SK-N-SH treated with all-trans-retinoic acid at 6 μM for 48 hours (cell line): ENCODE results near the gene DIP2B.

ENCODE experiments used
- ATAC-seq: fragments of 200-7000 bp; cut with Tn5 transposase; 3 replicates; pipeline ENCODE4 v1.9.1; 2020; ENCODE audit warnings: mild to moderate bottlenecking, moderate library complexity
- ARNTL ChIP-seq: fragments of 450-650 bp; formaldehyde crosslinking; IDR thresholded peaks from 2 replicates; pipeline ENCODE4 v1.5.0; 2020; ENCODE audit warnings: low read depth, mild to moderate bottlenecking, moderate library complexity, borderline replicate concordance
- BACH2 ChIP-seq: fragments of 250-450 bp; sonication (Bioruptor Pico); IDR thresholded peaks from 2 replicates; pipeline ENCODE4 v1.9.0; 2021; ENCODE audit warnings: mild to moderate bottlenecking, borderline replicate concordance
- CSDC2 ChIP-seq: fragments of 250-450 bp; sonication (Bioruptor Pico); IDR thresholded peaks from 2 replicates; pipeline ENCODE4 v1.5.0; 2020; ENCODE audit warnings: mild to moderate bottlenecking, moderate library complexity
- ESRRG ChIP-seq: fragments of 250-450 bp; sonication (Bioruptor Pico); IDR thresholded peaks from 2 replicates; pipeline ENCODE4 v1.6.1; 2021; ENCODE audit warnings: mild to moderate bottlenecking
- GLIS3 ChIP-seq: fragments of 250-450 bp; sonication (Bioruptor Pico); IDR thresholded peaks from 2 replicates; pipeline ENCODE4 v1.5.0; 2020; ENCODE audit warnings: mild to moderate bottlenecking, moderate library complexity
- ISL1 ChIP-seq: fragments of 250-450 bp; sonication (Bioruptor Pico); IDR thresholded peaks from 2 replicates; pipeline ENCODE4 v2.1.2; 2022; ENCODE audit warnings: mild to moderate bottlenecking, moderate library complexity
- OSR1 ChIP-seq: fragments of 250-450 bp; sonication (Bioruptor Pico); IDR thresholded peaks from 2 replicates; pipeline ENCODE4 v1.8.0; 2022; ENCODE audit warnings: moderate library complexity, mild to moderate bottlenecking, inconsistent platforms
- RARB ChIP-seq: fragments of 250-450 bp; sonication (Bioruptor Pico); IDR thresholded peaks from 2 replicates; pipeline ENCODE4 v1.8.0; 2021; ENCODE audit warnings: mild to moderate bottlenecking, moderate library complexity
- SNAI2 ChIP-seq: fragments of 250-450 bp; sonication (Bioruptor Pico); IDR thresholded peaks from 2 replicates; pipeline ENCODE4 v1.5.0; 2020; ENCODE audit warnings: mild to moderate bottlenecking, moderate library complexity
- TCF4 ChIP-seq: fragments of 250-450 bp; sonication (Bioruptor Pico); IDR thresholded peaks from 2 replicates; pipeline ENCODE4 v1.8.0; 2021; ENCODE audit warnings: mild to moderate bottlenecking, moderate library complexity, borderline replicate concordance
- TOX ChIP-seq: fragments of 250-450 bp; sonication (Bioruptor Pico); IDR thresholded peaks from 2 replicates; pipeline ENCODE4 v1.8.0; 2021; ENCODE audit warnings: mild to moderate bottlenecking, moderate library complexity, borderline replicate concordance
- ZC3H10 ChIP-seq: fragments of 250-450 bp; sonication (Bioruptor Pico); IDR thresholded peaks from 2 replicates; pipeline ENCODE4 v1.5.1; 2021; ENCODE audit warnings: mild to moderate bottlenecking, moderate library complexity
- ZFP3 ChIP-seq: fragments of 250-450 bp; sonication (Bioruptor Pico); IDR thresholded peaks from 2 replicates; pipeline ENCODE4 v1.5.0; 2020; ENCODE audit warnings: mild to moderate bottlenecking, moderate library complexity
- ZFP30 ChIP-seq: fragments of 450-650 bp; formaldehyde crosslinking; IDR thresholded peaks from 2 replicates; pipeline ENCODE4 v1.5.0; 2022; ENCODE audit warnings: mild to moderate bottlenecking, moderate library complexity
- ZNF565 ChIP-seq: fragments of 450-650 bp; formaldehyde crosslinking; conservative IDR thresholded peaks from 2 replicates; pipeline ENCODE4 v1.5.0; 2020; ENCODE audit warnings: low read depth, mild to moderate bottlenecking, moderate library complexity
- ZNF70 ChIP-seq: fragments of 450-650 bp; formaldehyde crosslinking; IDR thresholded peaks from 2 replicates; pipeline ENCODE4 v1.5.0; 2020; ENCODE audit warnings: mild to moderate bottlenecking, moderate library complexity
- ZNF8 ChIP-seq: fragments of 450-650 bp; formaldehyde crosslinking; IDR thresholded peaks from 2 replicates; pipeline ENCODE4 v1.5.0; 2020; ENCODE audit warnings: mild to moderate bottlenecking, moderate library complexity
- TF ChIP-seq, protein P1 (sequence below): fragments of 250-450 bp; sonication (Bioruptor Pico); IDR thresholded peaks from 2 replicates; pipeline ENCODE4 v1.8.0; 2021; ENCODE audit warnings: low read depth, mild to moderate bottlenecking, moderate library complexity, borderline replicate concordance
- TF ChIP-seq, protein P2 (sequence below): fragments of 250-450 bp; sonication (Bioruptor Pico); IDR thresholded peaks from 2 replicates; pipeline ENCODE4 v1.8.0; 2020; ENCODE audit warnings: mild to moderate bottlenecking, moderate library complexity, borderline replicate concordance
- TF ChIP-seq, protein P3 (sequence below): fragments of 250-450 bp; sonication (Bioruptor Pico); IDR thresholded peaks from 2 replicates; pipeline ENCODE4 v1.5.1; 2021; ENCODE audit warnings: mild to moderate bottlenecking, moderate library complexity
- TF ChIP-seq, protein P4 (sequence below): fragments of 250-450 bp; sonication (Bioruptor Pico); IDR thresholded peaks from 2 replicates; pipeline ENCODE4 v1.5.0; 2020; ENCODE audit warnings: mild to moderate bottlenecking, moderate library complexity

The DIP2B gene

DNA sequence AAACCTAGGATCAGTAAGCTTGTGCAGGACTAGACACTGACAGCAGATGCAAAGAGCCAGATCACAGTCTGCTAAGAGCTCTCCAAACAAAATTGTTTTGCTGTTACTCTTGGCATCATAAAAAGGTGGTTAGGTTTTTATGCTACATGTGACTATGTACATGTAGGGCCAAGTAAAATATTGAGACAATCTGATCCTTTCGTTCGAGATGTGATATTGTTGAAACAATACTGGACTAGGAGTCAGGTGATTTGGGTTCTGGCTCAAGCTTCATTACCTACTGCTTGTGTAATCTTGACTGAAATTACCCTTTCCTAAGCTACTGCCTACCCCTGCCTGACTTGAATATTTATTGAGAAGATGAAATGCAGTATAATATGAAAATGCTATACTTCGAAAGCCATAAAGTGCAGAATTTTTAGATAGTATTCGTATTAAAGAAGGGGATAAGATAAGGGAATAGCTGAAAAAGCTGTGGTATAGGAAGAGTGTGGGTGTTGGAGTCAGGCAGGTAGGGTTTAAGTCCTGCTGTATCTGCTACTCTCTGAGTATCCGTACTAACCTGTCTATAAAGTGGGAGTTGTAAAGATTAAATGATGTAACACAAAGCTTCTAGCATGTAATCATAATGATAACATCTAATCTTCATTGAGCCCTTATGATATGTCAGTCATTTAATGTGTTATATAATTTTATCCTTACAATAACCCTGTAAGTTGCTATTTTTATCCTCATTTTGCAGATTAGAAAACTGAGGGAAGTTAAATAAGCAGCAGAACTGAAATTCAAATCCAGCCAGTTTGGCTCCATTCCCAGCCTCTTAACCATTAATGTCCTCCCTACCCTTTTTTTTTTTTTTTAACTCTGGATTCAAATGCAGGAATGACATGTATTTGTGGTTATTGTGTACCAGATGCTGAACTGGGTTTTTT lies 220.5 kb downstream of the DIP2B start (continued):
- TF ChIP-seq, protein P1, sequence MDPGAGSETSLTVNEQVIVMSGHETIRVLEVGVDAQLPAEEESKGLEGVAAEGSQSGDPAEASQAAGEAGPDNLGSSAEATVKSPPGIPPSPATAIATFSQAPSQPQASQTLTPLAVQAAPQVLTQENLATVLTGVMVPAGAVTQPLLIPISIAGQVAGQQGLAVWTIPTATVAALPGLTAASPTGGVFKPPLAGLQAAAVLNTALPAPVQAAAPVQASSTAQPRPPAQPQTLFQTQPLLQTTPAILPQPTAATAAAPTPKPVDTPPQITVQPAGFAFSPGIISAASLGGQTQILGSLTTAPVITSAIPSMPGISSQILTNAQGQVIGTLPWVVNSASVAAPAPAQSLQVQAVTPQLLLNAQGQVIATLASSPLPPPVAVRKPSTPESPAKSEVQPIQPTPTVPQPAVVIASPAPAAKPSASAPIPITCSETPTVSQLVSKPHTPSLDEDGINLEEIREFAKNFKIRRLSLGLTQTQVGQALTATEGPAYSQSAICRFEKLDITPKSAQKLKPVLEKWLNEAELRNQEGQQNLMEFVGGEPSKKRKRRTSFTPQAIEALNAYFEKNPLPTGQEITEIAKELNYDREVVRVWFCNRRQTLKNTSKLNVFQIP (CRISPR knock-in tag): no peak
- TF ChIP-seq SNAI2 (CRISPR knock-in tag) (no peak), ZFP30 (no peak), ZC3H10 (CRISPR knock-in tag) (no peak), CSDC2 (CRISPR knock-in tag) (no peak), TOX (CRISPR knock-in tag) (no peak), ESRRG (CRISPR knock-in tag) (no peak)
- TF ChIP-seq, protein P2, sequence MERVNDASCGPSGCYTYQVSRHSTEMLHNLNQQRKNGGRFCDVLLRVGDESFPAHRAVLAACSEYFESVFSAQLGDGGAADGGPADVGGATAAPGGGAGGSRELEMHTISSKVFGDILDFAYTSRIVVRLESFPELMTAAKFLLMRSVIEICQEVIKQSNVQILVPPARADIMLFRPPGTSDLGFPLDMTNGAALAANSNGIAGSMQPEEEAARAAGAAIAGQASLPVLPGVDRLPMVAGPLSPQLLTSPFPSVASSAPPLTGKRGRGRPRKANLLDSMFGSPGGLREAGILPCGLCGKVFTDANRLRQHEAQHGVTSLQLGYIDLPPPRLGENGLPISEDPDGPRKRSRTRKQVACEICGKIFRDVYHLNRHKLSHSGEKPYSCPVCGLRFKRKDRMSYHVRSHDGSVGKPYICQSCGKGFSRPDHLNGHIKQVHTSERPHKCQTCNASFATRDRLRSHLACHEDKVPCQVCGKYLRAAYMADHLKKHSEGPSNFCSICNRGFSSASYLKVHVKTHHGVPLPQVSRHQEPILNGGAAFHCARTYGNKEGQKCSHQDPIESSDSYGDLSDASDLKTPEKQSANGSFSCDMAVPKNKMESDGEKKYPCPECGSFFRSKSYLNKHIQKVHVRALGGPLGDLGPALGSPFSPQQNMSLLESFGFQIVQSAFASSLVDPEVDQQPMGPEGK (CRISPR knock-in tag): no peak

DNA sequence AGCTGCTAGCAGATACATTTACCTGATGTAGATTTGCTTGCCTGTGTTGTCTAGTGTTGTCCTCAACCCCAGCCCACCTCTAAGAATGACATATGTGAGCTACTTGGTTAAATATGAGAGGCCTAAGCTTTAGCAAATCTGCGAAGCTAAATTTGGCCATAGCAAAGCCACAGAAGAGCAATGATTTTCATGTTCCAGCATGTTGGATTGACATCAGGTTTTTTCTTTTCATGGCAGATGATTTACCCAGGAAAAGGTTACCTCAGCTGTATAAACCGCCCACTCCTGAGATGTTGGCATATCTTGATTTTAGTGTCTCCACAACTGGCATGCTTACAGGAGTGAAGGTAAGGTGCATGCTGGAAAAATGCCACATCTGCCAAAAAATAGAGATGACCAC lies 222.7 kb downstream of the DIP2B start:
- TF ChIP-seq CSDC2 (CRISPR knock-in tag): no peak
- TF ChIP-seq ZC3H10 (CRISPR knock-in tag): no peak
- TF ChIP-seq TCF4 (CRISPR knock-in tag): no peak
- TF ChIP-seq, protein P3, sequence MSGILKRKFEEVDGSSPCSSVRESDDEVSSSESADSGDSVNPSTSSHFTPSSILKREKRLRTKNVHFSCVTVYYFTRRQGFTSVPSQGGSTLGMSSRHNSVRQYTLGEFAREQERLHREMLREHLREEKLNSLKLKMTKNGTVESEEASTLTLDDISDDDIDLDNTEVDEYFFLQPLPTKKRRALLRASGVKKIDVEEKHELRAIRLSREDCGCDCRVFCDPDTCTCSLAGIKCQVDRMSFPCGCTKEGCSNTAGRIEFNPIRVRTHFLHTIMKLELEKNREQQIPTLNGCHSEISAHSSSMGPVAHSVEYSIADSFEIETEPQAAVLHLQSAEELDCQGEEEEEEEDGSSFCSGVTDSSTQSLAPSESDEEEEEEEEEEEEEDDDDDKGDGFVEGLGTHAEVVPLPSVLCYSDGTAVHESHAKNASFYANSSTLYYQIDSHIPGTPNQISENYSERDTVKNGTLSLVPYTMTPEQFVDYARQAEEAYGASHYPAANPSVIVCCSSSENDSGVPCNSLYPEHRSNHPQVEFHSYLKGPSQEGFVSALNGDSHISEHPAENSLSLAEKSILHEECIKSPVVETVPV (CRISPR knock-in tag): no peak
- no peak for TF ChIP-seq ARNTL
- no peak for TF ChIP-seq ZNF8 (CRISPR knock-in tag)
- TF ChIP-seq BACH2: no peak
- TF ChIP-seq ZNF70 (CRISPR knock-in tag): no peak
- TF ChIP-seq ZNF565 (CRISPR knock-in tag): no peak
- TF ChIP-seq GLIS3 (CRISPR knock-in tag): no peak
- TF ChIP-seq RARB (CRISPR knock-in tag): no peak
- no peak for TF ChIP-seq ESRRG (CRISPR knock-in tag)
- TF ChIP-seq SNAI2 (CRISPR knock-in tag): no peak
- no peak for TF ChIP-seq OSR1 (CRISPR knock-in tag)
- no peak for TF ChIP-seq ZFP30
- no peak for TF ChIP-seq ISL1 (CRISPR knock-in tag)
- TF ChIP-seq, protein P4, sequence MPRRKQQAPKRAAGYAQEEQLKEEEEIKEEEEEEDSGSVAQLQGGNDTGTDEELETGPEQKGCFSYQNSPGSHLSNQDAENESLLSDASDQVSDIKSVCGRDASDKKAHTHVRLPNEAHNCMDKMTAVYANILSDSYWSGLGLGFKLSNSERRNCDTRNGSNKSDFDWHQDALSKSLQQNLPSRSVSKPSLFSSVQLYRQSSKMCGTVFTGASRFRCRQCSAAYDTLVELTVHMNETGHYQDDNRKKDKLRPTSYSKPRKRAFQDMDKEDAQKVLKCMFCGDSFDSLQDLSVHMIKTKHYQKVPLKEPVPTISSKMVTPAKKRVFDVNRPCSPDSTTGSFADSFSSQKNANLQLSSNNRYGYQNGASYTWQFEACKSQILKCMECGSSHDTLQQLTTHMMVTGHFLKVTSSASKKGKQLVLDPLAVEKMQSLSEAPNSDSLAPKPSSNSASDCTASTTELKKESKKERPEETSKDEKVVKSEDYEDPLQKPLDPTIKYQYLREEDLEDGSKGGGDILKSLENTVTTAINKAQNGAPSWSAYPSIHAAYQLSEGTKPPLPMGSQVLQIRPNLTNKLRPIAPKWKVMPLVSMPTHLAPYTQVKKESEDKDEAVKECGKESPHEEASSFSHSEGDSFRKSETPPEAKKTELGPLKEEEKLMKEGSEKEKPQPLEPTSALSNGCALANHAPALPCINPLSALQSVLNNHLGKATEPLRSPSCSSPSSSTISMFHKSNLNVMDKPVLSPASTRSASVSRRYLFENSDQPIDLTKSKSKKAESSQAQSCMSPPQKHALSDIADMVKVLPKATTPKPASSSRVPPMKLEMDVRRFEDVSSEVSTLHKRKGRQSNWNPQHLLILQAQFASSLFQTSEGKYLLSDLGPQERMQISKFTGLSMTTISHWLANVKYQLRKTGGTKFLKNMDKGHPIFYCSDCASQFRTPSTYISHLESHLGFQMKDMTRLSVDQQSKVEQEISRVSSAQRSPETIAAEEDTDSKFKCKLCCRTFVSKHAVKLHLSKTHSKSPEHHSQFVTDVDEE (CRISPR knock-in tag): no peak
- TF ChIP-seq, protein P1 (CRISPR knock-in tag): no peak
- TF ChIP-seq TOX (CRISPR knock-in tag): no peak
- TF ChIP-seq ZFP3: no peak
- ATAC-seq: no peak
